Measurements from ENCODE around the gene DNAH17. TPM values are rescaled to one million over a fixed set of nuclear protein-coding genes. Genes with fewer than 3 reads are reported as not detected.

Gene DNAH17
- total and polyA plus RNA-seq, 2 of the 8 experiments (the other 6 are each of a cell fraction or from before 2014, with no cell fraction given), result 0.14 to 0.67 TPM

- FAIRE-seq, result no peak
- TF ChIP-seq SUZ12 (IDR thresholded peaks at IDR 0.05; ENCODE audit: low read length), result no peak
- no peak for TF ChIP-seq JUND (IDR thresholded peaks at IDR 0.05; ENCODE audit: low read length)
- TF ChIP-seq RXRA (IDR thresholded peaks at IDR 0.05; ENCODE audit: insufficient read depth, low read depth, low read length), result no peak
- no peak for TF ChIP-seq CTCF (IDR thresholded peaks at IDR 0.05; ENCODE audit: control extremely low read depth in 1 of 3, insufficient read depth in 1 of 3, low read depth in 1 of 3, low read length in 3 of 3)
These were observed 80.9 kb downstream of the DNAH17 start for GRCh38 chr17:78496311-78496710.

More at GRCh38 chr17:78496311-78496710, 80.9 kb downstream of the DNAH17 start:
- H3K4me1 ChIP-seq (replicated peaks in 1 of 4; ENCODE audit: control insufficient read depth in 3 of 4, insufficient read depth in 4 of 4, low read length in 3 of 4), result peaks cover 0 to 11% (median 9%) of the 10 kb centered on the region in 4 experiments; a peak in 6 of 7 replicates
- H3K27me3 ChIP-seq (replicated peaks in 1 of 4; ENCODE audit: control insufficient read depth in 3 of 4, extremely low read depth in 1 of 4, insufficient read depth in 3 of 4, low read length in 3 of 4), result no peaks in the 10 kb centered on the region; a peak in 2 of 7 replicates
- H3K23ac ChIP-seq (ENCODE audit: insufficient read length), result no peak overlapping the region
- no peak overlapping the region for H2BK12ac ChIP-seq (ENCODE audit: low read depth, low read length)
- whole genome bisulfite sequencing, 2 experiments (ENCODE audit: extremely low coverage in 1 of 2, insufficient coverage in 1 of 2, insufficient read length in 1 of 2, insufficient replicate concordance in 2 of 2, low coverage in 1 of 2, low lambda C conversion rate in 2 of 2, missing lambda C conversion rate in 1 of 2), result 86% methylated on average over 6 of the region's 6 CpGs; no CpG with 5 or more reads in 1 of the 2 experiments
- no peak overlapping the region for H3K4me3 ChIP-seq (ENCODE audit: extremely low read depth in 1 of 4, insufficient read depth in 2 of 4, low read depth in 3 of 4, low read length in 4 of 4)
- no peak overlapping the region for H3K56ac ChIP-seq (replicated peaks; ENCODE audit: insufficient read length, low read depth, low read length)
- H3K79me2 ChIP-seq (ENCODE audit: control insufficient read depth in 1 of 2, insufficient read depth in 2 of 2, low read length in 2 of 2), result no peaks in the 10 kb centered on the region
- no peak overlapping the region for H2BK120ac ChIP-seq (replicated peaks; ENCODE audit: low read depth, low read length)
- H3K9ac ChIP-seq (replicated peaks in 1 of 4; ENCODE audit: extremely low read depth in 1 of 4, low read depth in 3 of 4, low read length in 3 of 4), result no peak overlapping the region
- H3K36me3 ChIP-seq (ENCODE audit: control insufficient read depth in 2 of 4, insufficient read depth in 4 of 4, low read length in 3 of 4), result no peaks in the 10 kb centered on the region
- no peak overlapping the region for H4K5ac ChIP-seq (ENCODE audit: insufficient read length, low read depth, low read length)
- H4K20me1 ChIP-seq (replicated peaks in 1 of 2; ENCODE audit: control insufficient read depth in 1 of 2, insufficient read depth in 2 of 2, low read length in 2 of 2), result no peaks in the 10 kb centered on the region
- ChIA-PET CTCF (ENCODE audit: partially characterized antibody) (interaction anchor here (0.8 to 5.4 kb wide), 30 partner anchors 9 to 323 kb away, joined by 3 to 92 read pairs (median 4); no protein-coding TSS in a partner anchor), POLR2A (ENCODE audit: partially characterized antibody) (no interaction called here)
- DNase-seq (ENCODE audit: low read depth in 1 of 2, low spot score in 2 of 2), result no peak
- H3K4me2 ChIP-seq (ENCODE audit: insufficient read depth in 1 of 2, low read depth in 2 of 2, low read length in 2 of 2), result no peak overlapping the region
- no peak overlapping the region for H3K14ac ChIP-seq (ENCODE audit: insufficient read length)
- H4K91ac ChIP-seq (replicated peaks; ENCODE audit: insufficient read length, low read length), result no peak overlapping the region
- H4K8ac ChIP-seq (ENCODE audit: extremely low read depth, insufficient read depth, low read length), result no peak overlapping the region
- H3K9me3 ChIP-seq (ENCODE audit: insufficient read depth in 2 of 2, low read depth in 1 of 2, low read length in 1 of 2), result no peaks in the 10 kb centered on the region
- no peak overlapping the region for H2AFZ ChIP-seq (ENCODE audit: low read length)
- H3K4ac ChIP-seq (replicated peaks; ENCODE audit: insufficient read length, low read depth, low read length), result no peak overlapping the region
- H2AK5ac ChIP-seq (ENCODE audit: low read depth, low read length), result no peak overlapping the region
- no peaks in the 10 kb centered on the region for H3K23me2 ChIP-seq (ENCODE audit: low read depth, low read length)
- H3K27ac ChIP-seq (ENCODE audit: low read depth, low read length), result no peak overlapping the region
- H2BK5ac ChIP-seq (ENCODE audit: low read depth, low read length), result no peak overlapping the region
- H3K79me1 ChIP-seq (ENCODE audit: low read depth, low read length), result no peaks in the 10 kb centered on the region
- no peak overlapping the region for H2BK20ac ChIP-seq (ENCODE audit: low read length)
- H3K18ac ChIP-seq (ENCODE audit: extremely low read depth, low read length), result no peak overlapping the region
- H2BK15ac ChIP-seq (ENCODE audit: low read length), result no peak overlapping the region
